HG03280 (cell line): ENCODE data around the gene UQCRC1.

Experiments
- ATAC-seq: cut with Tn5 transposase; IDR thresholded peaks from one replicate; pipeline ENCODE4 v1.9.1; 2021; ENCODE audit warnings: mild to moderate bottlenecking, moderate library complexity; ENCODE audit not compliant: unreplicated experiment

Gene UQCRC1

GRCh38 chr3:48609088-48610005, at the start of gene UQCRC1:
Gene UQCRC1, minus strand, starts transcription at chr3:48609646. Its CDS starts 26 bp downstream, at chr3:48609620.
- ATAC-seq, result peak; percentile 96

GRCh38 chr3:48656841-48657281, 47.4 kb upstream of the UQCRC1 start:
- no peak for ATAC-seq

DNA sequence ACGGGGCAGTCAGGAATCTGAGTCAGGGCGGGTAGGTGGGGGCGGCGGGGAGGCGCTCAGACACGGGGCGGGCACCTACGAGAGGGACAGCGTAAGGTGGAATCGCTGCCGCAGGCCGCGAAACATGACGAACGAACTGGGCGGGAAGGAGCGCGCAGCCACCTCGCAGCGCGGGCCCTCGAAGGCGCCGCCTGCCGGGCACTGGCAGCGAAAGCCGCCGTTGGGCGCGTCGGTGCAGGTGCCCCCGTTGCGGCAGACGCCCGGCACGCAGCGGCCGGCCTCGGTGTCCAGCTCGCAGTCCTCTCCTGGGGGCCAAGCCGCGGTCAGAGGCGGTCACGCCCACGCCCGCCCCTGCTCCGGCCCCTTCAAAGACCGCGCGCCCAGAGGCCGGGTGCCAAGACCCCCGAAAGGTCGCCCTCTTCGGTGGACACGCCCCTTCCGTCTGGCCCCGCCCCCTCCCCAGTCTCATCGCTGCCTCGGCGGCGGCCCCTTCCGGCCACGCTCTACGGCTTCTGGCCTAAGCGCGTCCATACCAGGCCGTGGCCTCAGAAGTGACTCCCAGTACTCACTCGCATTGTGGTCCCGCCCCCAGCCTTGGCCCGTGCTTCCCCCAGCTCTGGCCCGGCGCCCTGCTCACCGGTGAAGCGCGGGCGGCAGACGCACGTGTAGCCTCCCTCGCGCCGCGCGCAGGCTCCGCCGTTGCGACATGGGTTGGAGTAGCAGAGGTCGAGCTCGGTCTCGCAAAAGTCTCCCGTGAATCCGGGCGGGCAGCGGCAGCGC, 46.8 kb upstream of the UQCRC1 start:
- peak; percentile 57 for ATAC-seq

- no peak for ATAC-seq
These were observed 46.2 kb upstream of the UQCRC1 start for GRCh38 chr3:48655606-48656005.

DNA sequence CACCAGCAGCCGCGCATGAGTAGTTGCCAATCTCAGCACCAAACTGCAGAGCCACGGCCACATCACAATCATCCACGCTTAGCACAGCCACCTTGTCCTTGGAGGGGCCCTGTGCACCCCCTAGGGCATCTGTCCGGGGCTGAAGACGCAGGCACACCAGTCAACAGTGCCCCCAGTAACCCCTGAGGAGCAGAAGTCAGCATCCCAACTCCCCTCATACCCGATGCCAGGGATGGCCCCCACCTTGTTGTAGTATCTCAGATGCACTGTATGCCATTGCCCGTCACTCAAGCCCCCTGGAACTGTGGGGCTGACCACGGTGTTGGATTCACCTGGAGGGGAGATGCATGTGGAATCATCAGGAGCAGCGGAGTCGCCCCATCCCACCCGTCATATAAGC, 45.6 kb upstream of the UQCRC1 start:
- no peak for ATAC-seq

DNA sequence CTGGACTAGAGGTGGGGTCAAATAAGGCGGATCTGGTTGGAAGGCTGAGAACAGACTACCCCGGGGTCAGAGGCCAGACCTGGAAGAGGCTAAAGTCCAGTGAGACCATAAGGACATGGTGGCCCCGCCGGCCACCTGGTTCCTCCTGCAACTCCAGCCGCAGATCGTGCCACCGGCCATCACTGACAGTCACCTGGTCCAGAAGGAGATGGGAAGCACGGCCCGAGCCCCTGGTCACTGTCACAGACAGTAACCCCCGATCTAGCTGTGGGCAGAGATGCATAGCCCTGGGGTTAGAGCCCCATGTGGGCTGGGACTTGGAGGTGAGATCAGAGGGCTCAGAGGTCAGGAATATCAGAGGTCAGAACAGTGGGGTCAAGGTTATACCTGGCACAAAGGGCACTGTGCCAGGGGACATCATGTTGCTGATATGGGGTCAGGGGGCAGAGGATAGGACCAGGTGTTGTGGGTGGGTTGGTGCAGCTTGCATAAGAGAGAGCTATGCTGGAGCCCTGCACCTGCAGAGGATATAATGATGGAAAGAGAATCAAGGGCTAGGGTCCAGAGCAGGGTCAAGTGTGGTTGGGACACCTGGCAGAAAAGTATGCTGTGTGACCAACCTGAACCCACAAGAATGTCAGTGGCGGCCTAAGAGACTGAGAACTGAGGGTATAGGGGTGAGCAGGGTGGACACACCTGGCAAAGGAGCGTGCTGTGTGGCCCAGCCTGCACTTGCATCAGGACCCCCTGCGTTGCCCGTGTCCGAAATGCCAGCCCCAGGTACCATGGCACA, 43.7 kb upstream of the UQCRC1 start:
- ATAC-seq, result no peak

DNA sequence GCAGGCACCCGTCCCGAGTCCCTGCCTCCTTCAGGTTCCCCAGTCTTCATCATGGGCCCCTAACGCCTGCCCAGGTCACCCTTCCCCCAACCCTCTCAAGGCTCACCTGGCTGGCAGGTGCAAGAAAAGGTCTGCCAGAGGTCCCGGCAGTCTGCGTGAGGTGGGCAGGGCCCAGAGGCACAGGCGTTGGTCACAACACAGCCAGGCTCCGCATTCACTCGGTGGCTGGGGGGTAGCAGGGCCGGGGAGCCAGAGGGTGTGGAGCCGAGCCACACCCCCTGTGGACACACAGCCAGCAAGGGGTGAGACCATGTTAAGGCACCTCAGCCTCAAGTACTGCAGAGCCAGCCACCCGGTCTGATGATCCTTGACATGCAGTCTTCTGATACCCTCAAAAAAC, 42.3 kb upstream of the UQCRC1 start:
- no peak for ATAC-seq

GRCh38 chr3:48650723-48651122, 41.3 kb upstream of the UQCRC1 start:
- ATAC-seq, result no peak

- no peak for ATAC-seq
These were observed 38.9 kb upstream of the UQCRC1 start for GRCh38 chr3:48648188-48648850.

GRCh38 chr3:48647714-48648113, 38.3 kb upstream of the UQCRC1 start:
- no peak for ATAC-seq

GRCh38 chr3:48644898-48645760, 35.7 kb upstream of the UQCRC1 start:
- ATAC-seq, result no peak

DNA sequence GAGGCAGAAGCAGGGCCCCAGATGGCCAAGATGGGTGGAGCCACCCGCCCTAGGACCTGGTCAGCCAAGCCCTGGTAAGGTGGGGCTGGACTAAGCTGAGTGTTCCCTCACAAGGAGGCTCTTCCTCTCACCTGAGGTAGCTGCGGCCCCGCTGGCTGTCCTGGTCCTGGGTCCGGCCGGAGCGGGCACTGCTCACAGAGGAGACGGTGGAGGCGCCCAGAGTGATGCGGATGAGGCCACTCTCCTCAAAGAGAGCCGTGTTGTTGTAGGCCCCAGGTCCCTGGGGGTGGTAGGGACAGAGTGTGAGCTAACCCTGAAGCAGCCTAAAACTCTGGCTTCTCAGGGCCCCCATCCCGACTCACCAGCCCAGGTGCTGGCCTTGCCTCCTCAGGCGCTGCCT, 33.2 kb upstream of the UQCRC1 start:
- ATAC-seq, result no peak

DNA sequence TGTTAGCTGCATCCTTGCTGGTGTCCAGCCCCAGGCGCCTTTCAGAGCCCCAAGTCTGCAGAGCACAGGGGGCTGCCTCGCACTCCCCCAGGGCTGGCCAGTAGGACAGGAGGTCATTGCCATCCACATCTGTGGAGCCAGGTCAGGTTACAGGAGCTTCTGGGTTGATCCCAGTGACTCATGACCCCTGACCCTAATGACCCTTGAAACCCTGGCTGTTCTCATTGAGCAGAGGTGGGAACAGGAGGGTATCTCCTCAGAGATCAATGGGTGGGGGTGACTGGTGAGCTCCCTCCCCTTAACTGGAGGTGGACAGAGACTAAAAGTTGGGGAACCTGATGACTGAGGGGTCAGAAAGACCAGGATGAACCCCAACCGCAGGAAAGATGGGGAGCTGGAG, 31.9 kb upstream of the UQCRC1 start:
- no peak for ATAC-seq

DNA sequence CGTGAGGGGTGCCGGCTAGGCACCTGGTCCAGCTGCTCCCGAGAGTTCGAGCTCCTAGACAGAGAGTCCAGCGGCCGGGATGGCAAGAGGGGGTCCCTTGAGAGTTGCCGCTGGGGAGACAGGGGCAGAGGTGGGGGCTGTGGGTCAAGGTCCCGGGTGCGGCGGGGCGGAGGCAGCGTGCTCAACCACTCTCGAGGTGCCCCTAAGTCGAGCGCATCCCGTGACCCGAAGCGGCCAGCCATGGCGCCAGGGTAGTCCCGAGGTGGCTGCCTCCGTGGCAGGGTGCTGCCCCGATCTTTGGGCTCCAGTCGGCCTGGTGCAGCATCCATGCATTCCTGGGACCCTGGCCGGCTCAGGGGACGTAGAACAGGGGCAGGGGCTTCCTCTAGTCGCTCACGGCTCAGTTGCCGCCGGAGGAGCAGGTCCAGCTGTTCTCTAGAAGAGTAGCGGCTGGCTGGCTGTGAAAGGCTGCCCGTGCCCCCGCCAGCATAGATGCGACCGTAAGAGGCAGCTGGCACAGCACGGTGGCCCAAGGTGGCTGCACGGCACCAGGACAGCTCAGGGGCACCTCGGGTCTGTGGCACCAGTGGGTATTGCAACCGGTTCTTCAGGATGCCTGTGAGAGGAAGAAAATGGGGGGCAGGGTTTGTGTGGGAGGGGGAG, 30.6 kb upstream of the UQCRC1 start:
- ATAC-seq, result no peak

GRCh38 chr3:48637305-48637704, 27.9 kb upstream of the UQCRC1 start:
- ATAC-seq, result no peak

DNA sequence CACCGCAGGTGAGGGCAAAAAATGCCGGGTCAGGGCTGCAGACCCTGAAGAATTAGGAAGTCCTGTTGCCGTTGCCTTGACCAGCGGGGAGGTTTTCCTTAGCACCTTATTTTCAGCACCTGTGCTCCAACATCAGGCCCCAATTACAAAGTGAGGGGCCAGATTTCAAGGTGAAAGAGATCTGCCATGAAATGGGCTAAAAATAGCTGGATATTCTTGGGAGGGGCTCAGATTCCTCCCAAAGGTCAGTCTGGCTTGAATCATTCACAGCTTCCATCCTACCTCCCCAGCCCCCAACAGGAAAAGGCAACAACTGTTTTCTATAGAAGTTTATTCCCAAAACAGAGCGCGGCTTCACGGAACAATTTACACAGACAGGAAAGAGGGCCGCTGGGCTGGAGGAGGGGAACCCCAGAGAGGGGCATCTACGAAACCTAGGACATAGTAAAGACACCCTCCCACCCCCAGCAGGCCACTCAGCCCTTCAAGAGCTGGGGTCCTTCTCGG, 26.8 kb upstream of the UQCRC1 start:
- ATAC-seq, result no peak

- peak; percentile 91 for ATAC-seq
These were observed 26.0 kb upstream of the UQCRC1 start, which contains the start of gene SLC26A6 for GRCh38 chr3:48635222-48636021. Gene SLC26A6, minus strand, starts transcription at chr3:48635461. Its CDS starts 68 bp downstream, at chr3:48635393.

DNA sequence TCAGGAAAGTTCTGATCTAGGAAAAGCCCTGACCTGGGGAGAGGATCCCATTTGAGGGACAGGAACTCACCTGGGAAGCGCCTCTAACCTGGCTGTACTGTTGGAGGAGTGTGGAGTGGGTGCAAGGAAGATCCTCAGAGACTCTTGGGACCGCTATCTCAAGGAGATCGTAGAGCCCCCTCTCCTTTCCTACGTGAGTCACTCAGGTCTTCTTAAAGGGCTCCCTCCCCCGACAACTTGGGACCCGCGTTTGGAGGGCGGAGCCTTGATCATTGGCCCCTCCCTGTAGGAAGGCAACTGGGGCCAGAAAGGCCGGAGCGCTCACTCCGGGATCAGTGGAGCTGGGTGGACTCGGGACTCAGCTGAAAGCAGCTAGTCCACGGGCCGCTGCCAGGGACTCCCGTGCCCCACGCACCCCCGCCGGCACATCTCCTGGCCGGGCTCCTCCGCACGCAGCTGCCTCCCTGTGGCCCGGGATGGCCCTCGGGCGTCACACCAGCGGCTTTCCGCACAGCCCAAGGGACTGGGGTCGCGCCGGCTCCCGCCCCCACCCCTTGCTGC, 25.3 kb upstream of the UQCRC1 start:
- peak; percentile 9 for ATAC-seq
